KMS-11 (cell line): ENCODE measurements around the gene JMJD1C.
"Not testable (repeated sequence)": the region's sequence is repeated elsewhere in the genome, so short reads cannot be mapped to it uniquely, and the experiment has no call there.

Source experiments
- H2AFZ ChIP-seq: fragments of 200-600 bp; sonication (generic); 2 replicates; pipeline ENCODE4 v1.6.1; 2016; ENCODE audit warnings: antibody characterized with exemption, mixed run types, low read depth
- H3K27ac ChIP-seq: fragments of 200-600 bp; sonication (generic); 2 replicates; pipeline ENCODE4 v1.6.1; 2016; ENCODE audit warnings: mild to moderate bottlenecking, mixed run types
- H3K27me3 ChIP-seq: fragments of 200-600 bp; sonication (generic); 2 replicates; pipeline ENCODE4 v1.6.1; 2017; ENCODE audit warnings: mild to moderate bottlenecking, low read depth, mixed run types, moderate library complexity; ENCODE audit not compliant: insufficient read depth
- H3K36me3 ChIP-seq: fragments of 200-600 bp; sonication (generic); 2 replicates; pipeline ENCODE4 v1.6.1; 2017; ENCODE audit warnings: mild to moderate bottlenecking, mixed run types; ENCODE audit not compliant: insufficient read depth
- H3K4me1 ChIP-seq: fragments of 200-600 bp; sonication (generic); 2 replicates; pipeline ENCODE4 v1.6.1; 2016; ENCODE audit warnings: mild to moderate bottlenecking, low read depth, mixed run types; ENCODE audit not compliant: poor library complexity, severe bottlenecking
- H3K4me2 ChIP-seq: fragments of 200-600 bp; sonication (generic); 2 replicates; pipeline ENCODE4 v1.7.0; 2016; ENCODE audit warnings: mild to moderate bottlenecking, mixed run types
- H3K4me3 ChIP-seq: fragments of 200-600 bp; sonication (generic); IDR thresholded peaks from 2 replicates; pipeline ENCODE4 v1.6.1; 2017; ENCODE audit warnings: low read depth, low read length, mixed read lengths; ENCODE audit not compliant: insufficient read depth
- H3K79me2 ChIP-seq: fragments of 200-600 bp; sonication (generic); 2 replicates; pipeline ENCODE4 v1.6.1; 2016; ENCODE audit warnings: low read depth, mixed run types; ENCODE audit not compliant: insufficient read depth
- H3K9ac ChIP-seq: fragments of 200-600 bp; sonication (generic); 2 replicates; pipeline ENCODE4 v1.6.1; 2016; ENCODE audit warnings: mild to moderate bottlenecking, mixed run types
- H4K20me1 ChIP-seq: fragments of 200-600 bp; sonication (generic); 2 replicates; pipeline ENCODE4 v1.6.1; 2016; ENCODE audit warnings: mild to moderate bottlenecking, mixed run types; ENCODE audit not compliant: insufficient read depth
- CTCF ChIP-seq: fragments of 200-600 bp; sonication (generic); conservative IDR thresholded peaks from 2 replicates; pipeline ENCODE4 v1.6.1; 2017; ENCODE audit warnings: low read depth, mild to moderate bottlenecking, antibody characterized with exemption, low read length, moderate library complexity, mixed read lengths

Gene JMJD1C

DNA sequence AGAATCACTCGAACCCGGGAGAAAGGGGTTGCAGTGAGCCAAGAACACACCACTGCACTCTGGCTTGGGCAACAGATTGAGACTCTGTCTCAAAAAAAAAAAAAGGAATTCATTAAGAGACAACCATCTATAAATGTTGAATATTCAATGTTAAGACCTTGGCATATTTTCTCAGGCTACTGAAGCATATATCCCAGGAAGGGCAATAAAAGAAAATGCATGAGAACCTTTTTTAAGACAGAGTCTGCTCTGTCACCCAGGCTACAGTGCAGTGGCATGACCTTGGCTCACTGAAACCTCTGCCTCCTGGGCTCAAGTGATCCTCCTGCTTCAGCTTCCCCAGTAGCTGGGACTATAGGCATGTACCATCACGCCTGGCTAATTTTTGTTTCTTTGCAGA, 165.0 kb downstream of the JMJD1C start:
- Histone ChIP-seq H3K27ac (no peak overlapping the region), H3K4me2 (no peak overlapping the region), H3K36me3 (no peaks in the 10 kb centered on the region), H3K4me3 (no peak overlapping the region), H2AFZ (no peak overlapping the region), H3K9ac (no peak overlapping the region), H3K79me2 (no peaks in the 10 kb centered on the region), H3K27me3 (no peaks in the 10 kb centered on the region), H3K4me1 (no peaks in the 10 kb centered on the region), H4K20me1 (no peaks in the 10 kb centered on the region)
- TF ChIP-seq CTCF, result no peak

- no peak overlapping the region for H3K4me3 ChIP-seq
- no peaks in the 10 kb centered on the region for H3K4me1 ChIP-seq
- no peak overlapping the region for H3K4me2 ChIP-seq
- no peak for TF ChIP-seq CTCF
- no peak overlapping the region for H2AFZ ChIP-seq
- H3K79me2 ChIP-seq, result no peaks in the 10 kb centered on the region
- H4K20me1 ChIP-seq, result no peaks in the 10 kb centered on the region
- no peak overlapping the region for H3K9ac ChIP-seq
- no peaks in the 10 kb centered on the region for H3K36me3 ChIP-seq
- no peaks in the 10 kb centered on the region for H3K27me3 ChIP-seq
- no peak overlapping the region for H3K27ac ChIP-seq
These were observed 167.8 kb downstream of the JMJD1C start for GRCh38 chr10:63297941-63298340.

DNA sequence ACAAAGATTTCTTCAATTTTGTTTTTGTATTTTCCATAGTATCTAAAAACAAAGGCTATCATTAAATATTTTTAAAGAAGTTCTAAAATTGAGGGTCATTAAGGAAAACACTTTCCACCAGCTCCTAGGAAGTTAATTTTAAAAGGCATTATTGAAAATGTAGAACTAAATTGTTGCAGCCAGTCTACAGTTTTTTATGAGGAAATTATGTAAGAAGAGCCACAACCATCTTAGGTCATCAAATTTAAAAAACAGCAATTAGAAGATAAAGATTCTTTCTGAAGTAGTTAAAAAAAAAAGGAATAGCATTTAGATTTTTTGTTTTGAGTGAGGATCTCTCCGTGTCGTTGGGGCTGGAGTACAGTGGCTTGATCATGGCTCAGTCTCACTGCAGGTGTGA, 171.0 kb downstream of the JMJD1C start:
- H3K79me2 ChIP-seq, result no peaks in the 10 kb centered on the region
- no peaks in the 10 kb centered on the region for H3K36me3 ChIP-seq
- no peak overlapping the region for H3K4me3 ChIP-seq
- no peak overlapping the region for H2AFZ ChIP-seq
- no peak overlapping the region for H3K27ac ChIP-seq
- no peak overlapping the region for H3K9ac ChIP-seq
- no peaks in the 10 kb centered on the region for H4K20me1 ChIP-seq
- H3K4me2 ChIP-seq, result no peak overlapping the region
- H3K4me1 ChIP-seq, result no peaks in the 10 kb centered on the region
- no peak for TF ChIP-seq CTCF
- H3K27me3 ChIP-seq, result no peaks in the 10 kb centered on the region

DNA sequence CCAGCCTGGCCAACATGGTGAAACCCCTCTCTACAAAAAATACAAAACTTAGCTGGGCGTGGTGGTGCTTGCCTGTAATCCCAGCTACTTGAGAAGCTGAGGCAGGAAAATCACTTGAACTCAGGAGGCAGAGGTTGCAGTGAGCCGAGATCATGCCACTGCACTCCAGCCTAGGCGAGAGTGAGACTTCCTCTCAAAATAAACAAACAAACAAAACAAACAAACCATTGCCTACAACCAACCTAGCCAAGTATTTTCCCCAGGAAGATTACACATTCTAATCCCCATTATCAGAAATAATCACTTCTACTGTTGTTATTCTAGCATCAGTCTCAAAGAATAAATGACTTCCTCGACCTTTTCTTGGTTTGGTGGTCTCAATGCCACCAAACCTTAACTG, 172.9 kb downstream of the JMJD1C start:
- not testable (repeated sequence) for H3K79me2 ChIP-seq, H3K36me3 ChIP-seq, H3K27me3 ChIP-seq, H3K27ac ChIP-seq, H4K20me1 ChIP-seq, H3K4me2 ChIP-seq, H2AFZ ChIP-seq, H3K4me3 ChIP-seq, H3K9ac ChIP-seq, H3K4me1 ChIP-seq

DNA sequence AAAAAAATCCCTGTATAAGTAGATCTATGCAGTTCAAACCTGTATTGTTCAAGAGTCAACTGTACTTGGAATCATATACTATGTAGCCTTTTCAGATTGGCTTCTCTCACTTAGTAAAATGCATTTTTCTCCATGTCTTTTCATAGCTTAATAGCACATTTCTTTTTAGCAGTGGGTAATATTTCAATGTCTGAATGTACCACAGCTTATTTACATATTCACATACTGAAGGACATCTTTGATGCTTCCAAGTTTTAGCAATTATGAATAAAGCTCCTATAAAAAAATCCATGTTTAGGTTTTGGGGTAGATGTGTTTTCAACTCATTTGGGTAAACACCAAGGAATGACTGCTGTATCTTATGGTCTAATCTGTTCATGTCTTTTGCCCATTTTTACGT, 177.6 kb downstream of the JMJD1C start:
- TF ChIP-seq CTCF, result no peak
- no peaks in the 10 kb centered on the region for H3K79me2 ChIP-seq
- H3K27me3 ChIP-seq, result no peaks in the 10 kb centered on the region
- no peak overlapping the region for H3K4me3 ChIP-seq
- H3K4me1 ChIP-seq, result no peaks in the 10 kb centered on the region
- no peak overlapping the region for H3K9ac ChIP-seq
- no peak overlapping the region for H2AFZ ChIP-seq
- H4K20me1 ChIP-seq, result no peaks in the 10 kb centered on the region
- H3K36me3 ChIP-seq, result no peaks in the 10 kb centered on the region
- no peak overlapping the region for H3K27ac ChIP-seq
- H3K4me2 ChIP-seq, result no peak overlapping the region
